PC-3 (cell line): ENCODE measurements around the gene MTG1. TPM values are rescaled to one million over a fixed set of nuclear protein-coding genes. Genes with fewer than 3 reads are reported as not detected.

Source experiments
- ATAC-seq: fragments of 200-7000 bp; cut with Tn5 transposase; 2 replicates; pipeline ENCODE4 v1.9.1; 2020; ENCODE audit warnings: mild to moderate bottlenecking, moderate library complexity
- BruUV-seq: library from RNA; stranded (reverse); fragments of 400-500 nt; replicated peaks from 2 replicates; lab custom pipeline; 2021; lab: Mats Ljungman, UMichigan
- CTCF ChIA-PET: fragments of 300-600 bp; sonication (Branson Sonifier 250); formaldehyde crosslinking; loops from one replicate; lab custom pipeline; 2022; ENCODE audit warnings: antibody characterized with exemption; lab: Charles Lee
- POLR2A ChIA-PET: fragments of 300-600 bp; sonication (Branson Sonifier 250); formaldehyde crosslinking; loops from one replicate; lab custom pipeline; 2022; ENCODE audit warnings: antibody characterized with exemption; ENCODE audit not compliant: unreplicated experiment; lab: Charles Lee
- DNase-seq: peaks from one replicate; pipeline ENCODE4 v3.0.0-alpha.2; 2015
- H2AFZ ChIP-seq: fragments of 300-600 bp; sonication (generic); 2 replicates; pipeline ENCODE4 v1.6.0; 2016; ENCODE audit warnings: antibody characterized with exemption, low read length
- H3F3A ChIP-seq: fragments of 300-600 bp; sonication (generic); one replicate; pipeline ENCODE4 v1.6.0; 2017; ENCODE audit warnings: antibody characterized with exemption, low read length, control low read depth, mild to moderate bottlenecking; ENCODE audit not compliant: unreplicated experiment
- H3K27ac ChIP-seq: fragments of 300-600 bp; sonication (generic); 2 replicates; pipeline ENCODE4 v1.5.1; 2016; ENCODE audit warnings: mild to moderate bottlenecking, low read length
- H3K27me3 ChIP-seq: fragments of 300-600 bp; sonication (generic); 2 replicates; pipeline ENCODE4 v1.6.1; 2016; ENCODE audit warnings: low read length, mixed read lengths
- H3K36me3 ChIP-seq: fragments of 300-600 bp; sonication (generic); 2 replicates; pipeline ENCODE4 v1.6.1; 2016; ENCODE audit warnings: low read depth, mixed run types, low read length, mixed read lengths
- H3K4me1 ChIP-seq: fragments of 300-600 bp; sonication (generic); 2 replicates; pipeline ENCODE4 v1.5.1; 2016; ENCODE audit warnings: low read length; ENCODE audit not compliant: insufficient read depth
- H3K4me2 ChIP-seq: fragments of 300-600 bp; sonication (generic); 2 replicates; pipeline ENCODE4 v1.6.0; 2016; ENCODE audit warnings: low read length
- H3K4me3 ChIP-seq: fragments of 300-600 bp; sonication (generic); 2 replicates; pipeline ENCODE4 v1.5.1; 2016; ENCODE audit warnings: mild to moderate bottlenecking, low read length, mixed read lengths
- H3K79me2 ChIP-seq: fragments of 300-600 bp; sonication (generic); 2 replicates; pipeline ENCODE4 v1.6.1; 2017; ENCODE audit warnings: low read length, mixed read lengths
- H3K9ac ChIP-seq: fragments of 300-600 bp; sonication (generic); 2 replicates; pipeline ENCODE4 v1.6.0; 2016; ENCODE audit warnings: mild to moderate bottlenecking, low read length
- H3K9me2 ChIP-seq: fragments of 300-600 bp; sonication (generic); replicated peaks from 2 replicates; pipeline ENCODE4 v1.6.1; 2016; ENCODE audit warnings: mixed run types, low read length, mixed read lengths
- H3K9me3 ChIP-seq: fragments of 300-600 bp; sonication (generic); 2 replicates; pipeline ENCODE4 v1.6.1; 2016; ENCODE audit warnings: low read length, mixed read lengths
- H4K20me1 ChIP-seq: fragments of 300-600 bp; sonication (generic); 2 replicates; pipeline ENCODE4 v1.6.1; 2016; ENCODE audit warnings: low read length, mixed read lengths
- CTCF ChIP-seq: fragments of 300-600 bp; sonication (generic); conservative IDR thresholded peaks from 2 replicates; pipeline ENCODE4 v1.5.1; 2017; ENCODE audit warnings: antibody characterized with exemption, low read depth, mild to moderate bottlenecking, low read length
- EZH2 ChIP-seq: fragments of 300-600 bp; sonication (generic); IDR thresholded peaks from one replicate; pipeline ENCODE4 v1.6.1; 2017; ENCODE audit warnings: antibody characterized with exemption, mild to moderate bottlenecking, low read length; ENCODE audit not compliant: unreplicated experiment
- EZH2phosphoT487 ChIP-seq: fragments of 300-600 bp; sonication (generic); IDR thresholded peaks from 2 replicates; pipeline ENCODE4 v1.6.1; 2018; ENCODE audit warnings: mild to moderate bottlenecking, antibody characterized with exemption, low read length, borderline replicate concordance
- intact Hi-C: fragments of 100-400 bp; cut with micrococcal nuclease; formaldehyde crosslinking; loops from 2 replicates; pipeline ENCODE4 v1.9.0; 2023
- total RNA-seq: library from RNA; depleted of rRNA; stranded (reverse); fragments of >200 nt; gene quantifications from 2 replicates; pipeline ENCODE4 v1.2.3, GENCODE V29; 2014

The MTG1 gene
- total RNA-seq, 1 experiment from 2014 or later: 39.4 TPM

GRCh38 chr10:133451346-133451745, 57.4 kb downstream of the MTG1 start:
- Histone ChIP-seq H3K79me2 (no peaks in the 10 kb centered on the region), H3K4me1 (no peaks in the 10 kb centered on the region), H3K9me2 (no peaks in the 10 kb centered on the region), H3K9me3 (peaks cover 8% of the 10 kb centered on the region; the same call in 1 of the 2 replicates), H3K9ac (no peak overlapping the region), H3K4me2 (no peak overlapping the region), H3K27ac (no peak overlapping the region), H3F3A (no peaks in the 10 kb centered on the region), H3K36me3 (no peaks in the 10 kb centered on the region; the same call in 1 of the 2 replicates), H3K27me3 (no peaks in the 10 kb centered on the region), H2AFZ (no peak overlapping the region), H4K20me1 (no peaks in the 10 kb centered on the region), H3K4me3 (no peak overlapping the region)
- POLR2A ChIA-PET: no interaction called here
- no peak for DNase-seq
- no peak for TF ChIP-seq CTCF
- TF ChIP-seq EZH2: no peak
- no peak for TF ChIP-seq EZH2phosphoT487
- no peak for ATAC-seq
- BruUV-seq: no TSS peak
- CTCF ChIA-PET: no interaction called here
- intact Hi-C loops: no loop called here

- no peak for ATAC-seq
- Histone ChIP-seq H3F3A (no peaks in the 10 kb centered on the region), H3K27me3 (no peaks in the 10 kb centered on the region), H3K36me3 (no peaks in the 10 kb centered on the region; the same call in 1 of the 2 replicates), H3K79me2 (no peaks in the 10 kb centered on the region), H3K4me1 (no peaks in the 10 kb centered on the region), H3K9me2 (no peaks in the 10 kb centered on the region), H3K9me3 (peaks cover 5% of the 10 kb centered on the region; the same call in 1 of the 2 replicates), H3K4me3 (no peak overlapping the region), H4K20me1 (no peaks in the 10 kb centered on the region), H3K27ac (no peak overlapping the region), H3K4me2 (no peak overlapping the region), H3K9ac (no peak overlapping the region), H2AFZ (no peak overlapping the region)
- CTCF ChIA-PET: no interaction called here
- POLR2A ChIA-PET: no interaction called here
- BruUV-seq: no TSS peak
- TF ChIP-seq EZH2 (no peak), CTCF (no peak), EZH2phosphoT487 (no peak)
- no peak for DNase-seq
- intact Hi-C loops: no loop called here
Observed at GRCh38 chr10:133452453-133452852, 58.5 kb downstream of the MTG1 start.

GRCh38 chr10:133453516-133454203, 59.7 kb downstream of the MTG1 start, which contains the start of gene SCART1:
TSS of gene SCART1 (plus strand) at chr10:133453945. CDS start at chr10:133453998, 53 bp downstream.
- POLR2A ChIA-PET: no interaction called here
- Histone ChIP-seq H3K9me3 (no peaks in the 10 kb centered on the region), H3K27me3 (no peaks in the 10 kb centered on the region), H3K4me3 (no peak within 1 kb of the TSS), H3K9me2 (no peaks in the 10 kb centered on the region), H3F3A (no peaks in the 10 kb centered on the region), H3K9ac (no peak within 1 kb of the TSS), H3K79me2 (no peaks in the 10 kb centered on the region), H2AFZ (no peak within 1 kb of the TSS), H4K20me1 (no peaks in the 10 kb centered on the region), H3K27ac (no peak within 1 kb of the TSS), H3K4me2 (no peak within 1 kb of the TSS), H3K36me3 (no peaks in the 10 kb centered on the region), H3K4me1 (no peaks in the 10 kb centered on the region)
- ATAC-seq (no peak), DNase-seq (no peak)
- TF ChIP-seq EZH2 (no peak), EZH2phosphoT487 (no peak), CTCF (no peak)
- no TSS peak for BruUV-seq
- CTCF ChIA-PET: no interaction called here
- intact Hi-C loops: no loop called here
